ENCODE measurements around the gene PCDH9. TPM values are rescaled to one million over a fixed set of nuclear protein-coding genes. Genes with fewer than 3 reads are reported as not detected.
"Not testable (repeated sequence)": the region's sequence is repeated elsewhere in the genome, so short reads cannot be mapped to it uniquely, and the experiment has no call there.

PCDH9 gene
- total RNA-seq, 1 donor from 2014 or later = 9.8 TPM

- no peaks in the 10 kb centered on the region for H3K9me3 Mint-ChIP-seq (ENCODE audit: low read depth)
- H3K4me3 Mint-ChIP-seq (ENCODE audit: unreplicated experiment) = no peak overlapping the region
- no peaks in the 10 kb centered on the region for H3K36me3 Mint-ChIP-seq (ENCODE audit: low read depth)
- TF ChIP-seq CTCF (IDR thresholded peaks at IDR 0.05) = no peak
- no peaks in the 10 kb centered on the region for H3K27me3 Mint-ChIP-seq (ENCODE audit: low read depth)
- H3K4me1 Mint-ChIP-seq (ENCODE audit: low read depth) = peaks cover 25% of the 10 kb centered on the region
- H3K27ac Mint-ChIP-seq (ENCODE audit: unreplicated experiment) = no peak overlapping the region
- DNase-seq (ENCODE audit: low spot score) = no peak
Observed at GRCh38 chr13:67099494-67099893, 130.6 kb downstream of the PCDH9 start.

- Mint-ChIP-seq H3K27me3 (ENCODE audit: low read depth) (no peaks in the 10 kb centered on the region), H3K9me3 (ENCODE audit: low read depth) (no peaks in the 10 kb centered on the region), H3K4me1 (ENCODE audit: low read depth) (peaks cover 25% of the 10 kb centered on the region), H3K4me3 (ENCODE audit: unreplicated experiment) (no peak overlapping the region), H3K36me3 (ENCODE audit: low read depth) (no peaks in the 10 kb centered on the region), H3K27ac (ENCODE audit: unreplicated experiment) (no peak overlapping the region)
- no peak for TF ChIP-seq CTCF (IDR thresholded peaks at IDR 0.05)
- DNase-seq (ENCODE audit: low spot score) = no peak
Observed at GRCh38 chr13:67097892-67098452, 132.2 kb downstream of the PCDH9 start.

GRCh38 chr13:67096893-67097292 is 133.2 kb downstream of the PCDH9 start:
- H3K4me3 Mint-ChIP-seq (ENCODE audit: unreplicated experiment); H3K27ac Mint-ChIP-seq (ENCODE audit: unreplicated experiment); H3K9me3 Mint-ChIP-seq (ENCODE audit: low read depth); H3K27me3 Mint-ChIP-seq (ENCODE audit: low read depth); DNase-seq (ENCODE audit: low spot score); H3K36me3 Mint-ChIP-seq (ENCODE audit: low read depth): not testable (repeated sequence)
- peaks cover 18% of the 10 kb centered on the region for H3K4me1 Mint-ChIP-seq (ENCODE audit: low read depth)

GRCh38 chr13:67096418-67096817 is 133.7 kb downstream of the PCDH9 start:
- no peak for TF ChIP-seq CTCF (IDR thresholded peaks at IDR 0.05)
- Mint-ChIP-seq H3K36me3 (ENCODE audit: low read depth) (no peaks in the 10 kb centered on the region), H3K9me3 (ENCODE audit: low read depth) (no peaks in the 10 kb centered on the region), H3K27ac (ENCODE audit: unreplicated experiment) (no peak overlapping the region), H3K4me3 (ENCODE audit: unreplicated experiment) (no peak overlapping the region), H3K4me1 (ENCODE audit: low read depth) (peaks cover 16% of the 10 kb centered on the region), H3K27me3 (ENCODE audit: low read depth) (no peaks in the 10 kb centered on the region)
- no peak for DNase-seq (ENCODE audit: low spot score)

GRCh38 chr13:67095621-67096020 is 134.5 kb downstream of the PCDH9 start:
- H3K27me3 Mint-ChIP-seq (ENCODE audit: low read depth) = no peaks in the 10 kb centered on the region
- H3K4me1 Mint-ChIP-seq (ENCODE audit: low read depth) = peaks cover 16% of the 10 kb centered on the region
- H3K36me3 Mint-ChIP-seq (ENCODE audit: low read depth) = no peaks in the 10 kb centered on the region
- H3K9me3 Mint-ChIP-seq (ENCODE audit: low read depth) = no peaks in the 10 kb centered on the region
- no peak for DNase-seq (ENCODE audit: low spot score)
- TF ChIP-seq CTCF (IDR thresholded peaks at IDR 0.05) = no peak
- H3K27ac Mint-ChIP-seq (ENCODE audit: unreplicated experiment) = no peak overlapping the region
- H3K4me3 Mint-ChIP-seq (ENCODE audit: unreplicated experiment) = no peak overlapping the region

- peaks cover 15% of the 10 kb centered on the region for H3K4me1 Mint-ChIP-seq (ENCODE audit: low read depth)
- no peak for DNase-seq (ENCODE audit: low spot score)
Observed at GRCh38 chr13:67094952-67095351, 135.2 kb downstream of the PCDH9 start.

More at GRCh38 chr13:67094952-67095351, 135.2 kb downstream of the PCDH9 start:
- no peaks in the 10 kb centered on the region for H3K9me3 Mint-ChIP-seq (ENCODE audit: low read depth)
- no peak overlapping the region for H3K27ac Mint-ChIP-seq (ENCODE audit: unreplicated experiment)
- no peak for TF ChIP-seq CTCF (IDR thresholded peaks at IDR 0.05)
- no peaks in the 10 kb centered on the region for H3K36me3 Mint-ChIP-seq (ENCODE audit: low read depth)
- no peaks in the 10 kb centered on the region for H3K27me3 Mint-ChIP-seq (ENCODE audit: low read depth)
- H3K4me3 Mint-ChIP-seq (ENCODE audit: unreplicated experiment) = no peak overlapping the region
